HG03558 (cell line): ENCODE results near the gene AMER3.

Experiments used
- ATAC-seq: cut with Tn5 transposase; IDR thresholded peaks from one replicate; pipeline ENCODE4 v1.9.1; 2021; ENCODE audit warnings: moderate number of reproducible peaks; ENCODE audit not compliant: unreplicated experiment; ENCODE audit errors: extremely low read depth

AMER3 gene

DNA sequence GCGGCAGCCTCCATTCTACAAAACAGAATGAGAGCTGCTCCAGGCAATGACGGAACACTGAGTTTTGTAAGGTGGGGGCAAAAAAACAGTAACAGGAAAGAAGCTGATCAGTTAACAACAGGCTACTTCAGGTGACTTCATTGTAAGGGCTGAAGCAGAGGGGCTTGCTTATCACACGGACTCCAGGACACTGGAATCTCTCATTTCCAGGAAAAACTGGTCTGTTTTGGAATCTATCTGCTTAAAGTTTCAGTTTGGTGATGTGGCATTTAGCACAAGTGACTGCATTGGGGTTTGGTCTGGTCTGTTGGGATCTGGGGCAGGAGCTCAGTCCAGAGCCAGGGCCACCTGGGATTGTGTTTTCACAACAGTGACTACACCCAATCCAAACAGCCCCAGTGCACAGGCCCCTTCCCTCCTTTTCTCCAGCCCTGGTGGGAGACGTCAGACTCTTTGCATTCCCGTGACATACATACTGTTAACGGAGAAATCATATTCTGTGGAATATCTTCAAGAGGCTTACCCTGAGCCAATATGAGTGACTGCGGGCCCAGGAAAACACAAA, 14.1 kb downstream of the AMER3 start:
- no peak for ATAC-seq

DNA sequence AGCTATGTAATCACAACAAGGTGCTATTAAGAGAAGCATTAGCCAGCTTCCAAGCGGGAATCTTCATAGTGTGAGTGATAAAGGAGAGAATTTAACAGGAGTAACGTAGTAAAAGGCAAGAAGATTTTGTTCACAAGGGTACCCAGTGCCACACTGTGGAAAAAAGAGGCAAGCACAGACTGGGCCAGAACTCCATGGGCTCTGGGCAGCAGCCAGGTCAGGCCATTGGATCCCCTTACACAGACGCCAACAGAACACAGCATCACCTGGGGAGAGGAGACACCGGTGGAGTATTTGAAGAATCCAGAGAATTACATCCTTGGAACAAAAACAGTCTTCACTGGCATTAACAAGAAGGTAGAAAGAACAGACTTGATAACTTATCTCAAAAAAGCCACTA, 21.2 kb downstream of the AMER3 start:
- no peak for ATAC-seq

DNA sequence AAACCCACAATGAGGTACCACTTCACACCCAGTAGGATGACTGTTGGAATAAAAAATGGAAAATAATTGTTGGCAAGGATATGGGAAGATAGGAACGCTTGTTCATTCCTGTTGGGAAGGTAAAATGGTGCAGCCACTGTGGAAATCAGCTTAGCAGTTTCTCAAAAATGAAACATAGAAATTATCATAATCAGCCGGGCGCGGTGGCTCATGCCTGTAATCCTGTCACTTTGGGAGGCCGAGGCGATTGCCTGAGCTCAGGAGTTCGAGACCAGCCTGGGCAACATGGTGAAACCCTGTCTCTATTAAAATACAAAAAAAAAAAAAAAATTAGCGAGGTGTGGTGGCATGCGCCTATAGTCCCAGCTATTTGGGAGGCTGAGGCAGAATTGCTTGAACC, 23.4 kb downstream of the AMER3 start:
- ATAC-seq = no peak

DNA sequence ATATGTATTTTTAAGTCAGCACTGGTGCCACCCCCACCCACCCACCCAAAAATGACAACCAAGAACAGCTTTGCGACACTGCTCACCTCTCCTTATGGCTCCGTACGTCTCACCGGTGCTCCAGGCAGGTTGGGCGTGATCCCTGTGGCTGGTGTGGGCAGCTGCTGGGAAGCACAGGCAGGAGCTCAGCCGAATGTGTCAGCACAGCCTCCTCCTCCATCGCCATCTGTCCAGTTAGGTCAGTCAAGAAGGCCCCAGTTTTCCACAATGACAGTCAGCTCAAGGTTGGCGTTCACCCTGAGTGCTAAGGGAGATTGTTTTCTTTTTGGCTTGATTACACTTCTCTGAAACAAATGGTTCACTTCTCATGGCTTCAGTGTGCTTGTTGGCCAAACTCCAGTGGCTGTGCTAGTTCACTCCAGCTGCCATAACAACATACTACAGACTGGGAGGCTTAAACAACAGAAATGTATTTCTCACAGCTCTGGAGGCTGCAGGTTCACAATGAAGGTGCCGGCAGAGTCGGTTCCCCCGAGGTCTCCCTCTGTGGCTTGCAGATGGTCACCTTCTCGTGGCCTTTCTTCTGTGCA, 30.2 kb downstream of the AMER3 start:
- no peak for ATAC-seq

DNA sequence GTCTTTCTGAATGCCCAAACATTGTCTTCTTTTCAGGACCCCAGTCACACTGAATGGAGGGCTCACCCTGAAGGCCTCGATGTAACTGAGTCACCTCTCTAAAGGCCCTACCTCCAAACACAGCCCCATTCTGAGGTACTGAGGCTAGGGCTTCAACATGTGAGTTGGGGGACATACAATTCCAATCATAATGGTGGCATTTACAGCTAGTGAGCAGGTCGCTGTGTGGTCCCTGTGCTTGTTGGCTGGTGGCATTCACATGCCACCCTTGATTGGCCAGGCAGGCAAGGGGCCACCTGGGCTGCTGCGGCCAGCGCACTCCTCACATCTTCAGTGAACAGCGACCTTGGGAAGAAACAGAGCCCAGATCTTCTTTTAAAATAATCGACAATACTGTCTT, 30.7 kb downstream of the AMER3 start:
- no peak for ATAC-seq

DNA sequence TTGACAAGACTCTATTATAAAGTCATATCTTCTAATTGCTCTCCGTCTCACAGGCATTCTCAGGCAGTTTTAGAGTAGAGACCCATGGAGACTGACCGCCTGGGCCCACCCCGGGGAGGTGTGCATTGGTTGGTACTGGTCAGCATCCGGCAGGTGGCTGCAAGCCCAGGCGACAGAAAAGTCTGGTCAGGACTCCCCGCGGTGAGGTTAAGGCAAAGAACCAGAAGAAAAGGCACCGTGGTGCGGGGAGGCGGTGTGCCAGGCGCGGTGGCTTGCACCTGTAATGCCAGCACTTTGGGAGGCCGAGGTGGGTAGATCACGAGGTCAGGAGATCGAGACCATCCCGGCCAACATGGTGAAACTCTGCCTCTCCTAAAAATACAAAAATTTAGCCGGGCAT, 32.5 kb downstream of the AMER3 start:
- ATAC-seq = no peak

DNA sequence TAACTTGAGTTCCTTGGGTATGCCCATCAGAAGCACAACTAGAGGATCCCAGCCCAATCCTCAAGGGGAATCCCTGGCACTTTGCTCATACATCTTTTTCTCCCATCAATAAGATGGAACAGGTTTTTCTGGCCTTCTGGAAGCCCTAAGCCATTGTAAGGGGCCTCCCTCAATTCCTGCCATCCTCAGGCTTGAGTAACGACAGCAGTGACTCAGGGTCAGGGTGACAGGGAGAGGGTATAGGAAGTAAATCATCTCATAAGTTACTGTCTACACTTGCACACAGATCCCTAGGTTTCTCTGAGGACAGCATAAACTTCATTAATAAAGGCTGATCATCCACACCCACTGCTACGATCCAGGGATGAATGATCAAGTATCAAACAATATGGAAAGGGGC, 35.0 kb downstream of the AMER3 start:
- ATAC-seq = no peak

DNA sequence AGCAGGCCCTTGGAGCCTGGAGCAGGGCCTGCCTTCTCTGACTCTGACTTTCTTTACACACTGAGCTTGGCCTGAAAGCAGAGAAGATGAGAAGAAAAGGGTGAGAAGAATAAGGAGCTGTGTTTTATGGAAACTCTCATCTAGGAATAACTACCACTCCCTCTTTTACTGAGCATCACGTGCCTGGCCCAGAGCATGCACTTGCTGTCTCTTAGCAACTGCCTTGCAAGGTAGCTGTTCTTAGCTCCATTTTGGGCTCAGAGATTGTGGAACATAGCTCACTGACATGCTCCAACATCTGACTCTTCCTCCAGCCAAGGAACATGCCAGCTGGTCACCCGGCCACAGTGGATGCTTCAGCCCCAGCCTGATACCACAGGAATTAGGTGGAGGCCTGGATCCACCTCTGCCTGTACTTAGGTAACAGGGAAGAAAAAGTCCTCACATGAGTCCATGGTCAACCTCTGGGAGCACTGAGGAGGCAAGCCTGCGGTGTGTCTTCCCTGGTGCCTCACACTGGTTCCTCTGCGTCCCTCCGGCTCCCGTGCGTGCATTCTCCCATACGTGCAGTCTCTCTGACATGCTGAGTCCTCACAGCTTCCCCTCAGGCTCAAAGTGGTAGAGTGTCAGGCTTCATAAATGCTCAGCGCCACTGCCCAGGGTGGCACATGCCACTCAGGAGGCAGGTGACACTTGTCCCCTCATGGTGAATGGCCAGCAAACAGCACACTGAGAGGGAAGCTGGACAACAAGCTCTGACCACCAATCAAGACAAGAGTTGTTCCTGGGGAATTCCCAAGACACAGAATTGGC, 35.7 kb downstream of the AMER3 start:
- ATAC-seq = no peak

DNA sequence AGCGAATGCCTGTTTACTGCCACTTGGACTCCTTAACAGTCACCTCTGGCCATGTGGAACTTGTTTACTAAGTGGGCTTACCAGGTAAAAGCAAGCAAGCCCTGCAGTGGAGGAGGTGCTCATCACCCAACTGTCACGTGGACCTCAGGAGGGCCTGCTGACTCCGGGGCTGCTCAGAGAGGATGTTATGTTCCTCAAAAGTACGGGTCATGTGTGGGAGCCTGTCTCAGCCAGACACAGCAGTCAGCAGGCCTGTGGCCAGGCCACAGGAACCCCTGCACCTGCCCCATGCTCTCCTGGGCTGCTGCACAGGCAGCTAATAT, 36.2 kb downstream of the AMER3 start:
- ATAC-seq = no peak

DNA sequence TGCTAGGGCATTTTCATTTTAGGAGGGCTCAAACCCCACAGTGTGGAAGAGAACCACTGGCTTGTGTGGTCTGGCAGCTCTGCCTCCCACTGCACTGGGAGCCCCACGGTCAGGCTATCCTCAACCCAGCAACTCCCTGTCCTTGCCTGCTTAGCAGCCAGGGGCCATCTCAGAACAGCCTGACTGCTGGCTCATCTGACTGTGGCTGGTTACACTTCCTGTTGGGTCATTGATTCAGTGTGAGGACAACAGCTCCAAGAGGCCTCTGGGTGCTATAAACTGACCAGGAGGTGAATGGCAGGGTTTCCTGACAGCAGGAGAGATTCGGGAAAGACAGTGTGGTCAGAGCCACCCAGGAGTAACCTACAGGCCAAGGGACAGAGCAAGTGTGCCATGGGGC, 40.1 kb downstream of the AMER3 start:
- ATAC-seq = no peak

DNA sequence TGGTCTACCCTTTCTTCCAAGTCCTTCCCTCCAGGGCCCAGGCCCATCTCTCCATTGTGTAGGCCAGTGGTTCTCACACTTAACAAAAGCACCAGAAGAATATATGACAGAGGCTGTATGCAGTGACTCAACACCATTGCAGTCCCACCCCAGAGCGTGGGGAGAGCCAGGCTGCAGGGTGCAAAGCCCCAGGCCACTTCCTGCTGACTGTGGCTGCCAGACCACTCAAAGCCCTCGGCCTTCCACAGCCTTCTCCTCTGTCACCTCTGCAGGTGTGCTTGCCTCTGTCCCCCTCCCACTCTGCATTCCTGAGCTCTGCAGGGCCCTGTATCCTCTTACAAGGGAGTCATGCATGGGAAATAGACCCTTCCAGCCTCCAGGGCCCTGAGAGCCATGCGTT, 41.0 kb downstream of the AMER3 start:
- ATAC-seq = no peak

DNA sequence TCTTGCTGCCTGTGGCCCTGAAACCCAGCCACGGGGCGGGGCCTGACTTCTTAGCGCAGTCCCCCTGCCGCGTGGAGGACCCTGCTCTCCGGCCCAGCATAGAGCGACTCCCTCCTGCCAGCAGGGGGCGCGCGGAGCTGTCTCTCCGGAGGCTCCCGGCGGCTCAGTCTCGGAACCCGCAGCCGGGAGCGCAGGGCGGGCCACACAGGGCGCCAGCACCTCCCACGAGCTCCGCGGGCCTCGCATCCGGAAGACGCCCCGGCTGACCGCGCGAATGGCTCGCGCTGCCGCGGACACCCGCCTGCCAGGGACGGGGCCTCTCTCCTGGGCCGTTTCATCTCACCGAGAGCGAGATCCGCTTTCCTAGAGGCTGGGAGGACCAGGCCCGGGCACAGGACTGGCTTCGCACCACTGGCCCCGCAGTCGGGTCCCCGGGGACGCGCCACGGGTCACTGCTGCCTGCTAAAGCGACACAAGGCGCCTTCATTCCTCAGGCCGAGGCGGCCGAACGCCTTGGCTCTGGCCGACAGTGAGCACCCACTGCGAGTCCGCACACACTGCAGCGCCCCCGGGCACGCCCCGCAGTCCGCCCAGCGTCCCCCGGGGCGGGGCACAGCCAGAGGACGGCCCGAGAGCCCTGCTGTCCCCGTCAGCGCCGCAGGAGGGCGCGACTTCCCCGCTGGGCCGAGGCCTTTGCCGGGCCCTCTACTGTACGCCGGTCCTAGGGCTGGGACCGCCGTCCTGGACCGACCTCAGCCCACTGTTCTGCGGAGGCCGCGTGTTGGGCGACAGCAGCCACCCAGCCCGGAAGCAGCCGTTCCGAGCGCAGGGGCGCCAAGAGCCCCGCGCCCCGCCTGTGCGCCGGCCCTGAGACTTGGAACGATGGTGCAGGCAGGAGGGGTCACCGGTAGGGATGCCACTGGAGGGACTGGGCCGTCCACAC, 42.4 kb downstream of the AMER3 start:
- peak; percentile 75 for ATAC-seq

DNA sequence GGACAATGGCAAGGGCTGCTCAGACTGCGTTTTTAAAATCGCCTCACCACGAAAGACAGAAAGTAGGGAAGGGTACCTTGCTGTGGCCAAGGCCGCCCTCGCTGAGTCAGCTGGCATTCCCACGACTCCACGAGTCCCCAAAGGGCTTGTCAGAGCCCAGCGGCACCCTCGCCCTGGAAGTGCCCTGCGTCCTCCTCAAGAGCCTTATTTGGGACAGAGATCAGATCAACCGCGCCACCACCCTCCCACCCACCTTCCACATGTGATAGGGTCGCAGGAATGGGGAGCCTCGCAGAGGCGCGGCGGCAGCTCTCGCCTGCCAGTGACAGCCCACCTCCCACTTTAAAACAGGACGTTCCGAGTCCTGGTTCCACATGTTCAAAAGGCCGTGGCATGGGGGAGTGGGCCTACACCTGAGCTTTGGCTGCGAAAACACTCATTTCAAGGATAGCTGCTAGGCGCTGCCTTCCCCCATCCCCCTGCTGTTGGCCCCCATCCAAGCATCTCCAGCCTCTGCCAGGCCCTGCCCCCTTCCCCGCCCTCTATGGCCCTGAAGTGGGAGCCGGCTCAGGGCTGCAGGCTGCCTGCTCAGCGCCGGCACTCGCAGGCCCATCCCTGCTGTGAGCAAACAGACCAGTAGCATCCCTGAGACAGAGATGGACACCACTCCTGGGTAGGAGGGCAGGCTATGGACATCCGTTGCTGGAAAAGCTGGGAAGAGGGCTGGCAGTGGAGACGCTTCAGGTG, 43.3 kb downstream of the AMER3 start:
- no peak for ATAC-seq

DNA sequence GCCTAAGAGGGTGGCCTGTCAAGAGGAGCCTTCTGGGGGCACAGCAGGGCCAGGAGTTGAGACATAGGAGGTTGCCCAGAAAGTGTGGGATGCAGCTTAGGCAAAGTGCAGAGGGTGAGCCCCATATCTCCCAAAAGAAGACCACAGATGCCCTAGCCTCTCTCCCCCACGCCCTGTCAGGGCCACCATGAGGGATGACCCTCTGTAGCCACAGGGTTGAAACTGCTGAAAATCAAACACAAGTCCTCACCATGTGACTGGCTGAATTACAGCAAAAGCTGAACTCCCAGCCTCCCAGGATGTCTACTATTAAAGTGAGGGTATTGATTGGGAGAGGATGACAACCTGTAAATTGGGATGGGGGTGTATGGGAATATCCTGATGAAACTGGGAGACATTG, 44.0 kb downstream of the AMER3 start:
- no peak for ATAC-seq

DNA sequence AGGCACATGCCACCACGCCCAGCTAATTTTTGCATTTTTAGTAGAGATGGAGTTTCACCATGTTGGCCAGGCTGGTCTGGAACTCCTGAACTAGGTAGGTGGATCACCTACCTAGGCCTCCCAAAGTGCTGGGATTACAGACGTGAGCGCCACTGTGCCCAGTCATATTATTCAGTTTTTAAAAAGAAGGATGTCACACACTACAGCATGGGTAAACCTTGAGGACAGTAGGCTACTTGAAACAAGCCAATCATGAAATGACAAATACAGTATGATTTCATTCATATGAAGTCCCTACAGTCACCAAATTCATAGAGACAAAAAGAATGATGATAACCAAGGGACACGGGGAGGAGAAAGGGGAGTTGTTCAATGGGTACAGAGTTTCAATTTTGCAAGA, 50.3 kb downstream of the AMER3 start:
- ATAC-seq = no peak

DNA sequence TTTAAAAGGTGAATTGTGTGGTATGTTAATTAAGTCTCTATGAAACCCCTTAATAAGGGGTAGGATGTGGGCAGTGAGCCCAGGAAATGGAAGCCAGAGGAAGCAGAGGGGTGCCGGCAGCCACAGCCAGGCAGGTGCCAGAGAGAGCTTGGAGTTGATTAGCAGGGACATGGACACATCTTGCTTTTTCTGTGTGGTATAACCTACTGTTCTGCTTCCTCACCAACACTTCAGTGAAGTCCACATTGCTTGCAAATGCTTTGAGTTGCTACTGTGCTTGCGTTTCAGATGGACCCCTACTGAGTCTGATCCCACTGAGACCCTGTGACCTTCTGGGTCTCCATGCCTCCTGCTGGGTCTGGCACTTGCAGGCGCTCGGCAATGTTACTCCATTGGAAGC, 51.0 kb downstream of the AMER3 start:
- ATAC-seq = no peak

DNA sequence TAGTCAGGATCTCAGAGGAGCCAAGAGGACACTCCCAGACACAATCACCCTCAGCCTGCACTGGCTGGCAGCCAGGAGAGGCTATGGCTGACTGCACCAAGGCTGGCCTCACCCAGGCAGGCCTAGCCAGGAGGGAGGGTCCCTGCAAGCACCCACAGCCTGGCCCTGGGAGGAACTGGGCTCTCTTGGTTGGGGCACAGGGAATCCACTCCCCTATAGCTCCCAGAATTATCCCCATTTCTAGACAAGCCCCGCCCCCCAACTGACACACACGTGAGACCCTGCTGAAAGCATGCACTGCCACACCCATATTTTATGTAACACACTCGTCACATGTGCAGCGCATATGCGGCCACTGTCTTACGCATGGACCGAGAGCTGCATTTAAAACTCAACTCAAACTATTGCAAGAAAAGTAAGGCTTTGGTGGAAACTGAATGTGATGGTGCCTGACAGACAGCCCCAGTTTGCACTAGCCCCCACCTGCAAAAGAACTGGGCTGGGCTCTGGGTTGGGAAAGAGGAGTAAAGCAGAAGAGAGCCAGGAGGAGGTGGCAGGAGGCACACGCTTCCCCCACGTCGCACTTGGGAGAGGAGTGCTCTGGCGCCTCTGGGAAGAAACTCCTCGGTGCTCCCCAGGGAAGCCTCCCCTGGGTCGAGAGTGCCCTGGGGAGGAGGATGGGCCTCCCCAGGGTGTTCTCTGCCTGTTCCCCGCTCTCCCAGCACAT, 52.5 kb downstream of the AMER3 start:
- ATAC-seq = no peak

DNA sequence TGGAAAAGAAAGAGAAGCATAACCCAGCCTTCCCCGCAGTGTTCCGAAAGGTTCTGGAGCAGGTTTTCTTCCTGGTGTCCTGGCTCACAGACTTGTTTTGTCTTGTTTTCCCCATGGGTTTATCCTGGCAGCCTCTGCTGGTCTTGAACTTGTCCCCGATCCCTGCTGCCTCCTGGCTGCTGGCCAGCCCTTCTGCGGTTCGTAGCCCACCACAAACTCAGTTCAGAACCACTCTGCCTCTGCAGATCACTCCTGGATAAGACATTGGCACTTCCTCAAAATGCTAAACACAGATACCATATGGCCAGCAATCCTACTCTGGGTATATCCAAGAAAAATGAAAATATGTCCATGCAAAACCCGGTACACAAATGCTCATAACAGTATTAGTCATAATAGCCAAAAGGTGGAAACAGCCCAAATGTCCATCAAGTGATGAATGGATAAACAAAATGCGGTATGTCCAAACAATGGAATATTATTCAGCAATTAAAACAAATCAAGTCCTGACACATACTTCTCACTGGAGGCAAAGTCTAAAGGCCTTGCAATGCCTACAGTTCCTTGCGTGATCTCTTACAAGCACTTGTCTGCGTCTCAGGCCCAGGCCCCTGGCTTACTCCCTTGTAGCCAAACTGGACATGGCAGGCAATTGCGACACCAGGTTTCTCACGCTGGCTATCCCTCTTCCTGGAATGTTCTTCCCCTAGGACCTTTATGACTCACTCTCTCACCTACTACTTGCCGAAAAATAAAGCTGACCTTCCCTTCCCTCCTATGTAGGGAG, 53.3 kb downstream of the AMER3 start:
- ATAC-seq = no peak

DNA sequence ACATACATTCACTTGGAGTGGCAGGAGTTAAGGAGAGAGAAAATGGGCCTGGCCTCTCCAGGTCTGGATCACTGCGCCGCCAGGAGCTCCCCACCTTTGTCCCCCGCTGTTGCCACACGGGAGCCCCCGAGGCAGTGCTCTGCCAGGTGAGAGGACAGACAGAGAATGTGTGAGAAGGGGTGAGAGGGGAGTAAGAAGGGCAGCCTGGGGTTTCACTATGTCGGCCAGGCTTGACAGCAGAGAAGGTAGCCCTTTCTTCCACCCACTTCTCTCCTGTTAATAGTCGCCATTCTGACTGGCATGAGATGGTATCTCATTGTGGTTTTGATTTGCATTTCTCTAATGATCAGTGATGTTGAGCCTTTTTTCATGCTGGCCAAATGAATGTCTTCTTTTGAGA, 55.1 kb downstream of the AMER3 start:
- no peak for ATAC-seq
